GM12875 (cell line): Measurements from ENCODE around the gene DAPK1.

Experiments used
- H3K4me3 ChIP-seq: one replicate; pipeline ENCODE4 v1.5.1; 2011; ENCODE audit warnings: low read depth, low read length, control low read depth
- TF ChIP-seq, protein P1 (sequence below): IDR thresholded peaks from 2 replicates; pipeline ENCODE4 v1.5.1; 2011; ENCODE audit warnings: low read depth, mild to moderate bottlenecking, control low read depth, inconsistent platforms, low read length, moderate library complexity, borderline replicate concordance; ENCODE audit not compliant: insufficient read depth

Gene DAPK1

DNA sequence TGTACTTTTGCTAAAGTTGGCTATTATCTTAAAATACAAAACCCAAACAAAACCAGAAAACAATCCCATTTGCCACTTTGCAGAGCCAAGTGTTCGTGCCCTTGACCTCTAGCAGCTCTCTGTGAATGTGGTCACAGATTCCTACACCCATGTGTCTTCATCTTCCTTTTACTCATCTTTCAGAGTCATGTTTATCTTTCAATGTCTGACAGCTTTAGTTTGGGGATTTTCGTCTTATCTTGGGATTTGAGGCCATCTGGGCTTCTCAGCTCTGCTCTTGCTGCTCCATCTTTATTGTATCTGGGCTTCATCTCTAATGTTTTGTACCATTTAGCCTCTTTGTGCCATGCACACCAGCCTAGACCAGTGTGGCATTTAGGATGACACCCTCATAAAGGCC is 81.0 kb downstream of the DAPK1 start:
- no peak overlapping the region for H3K4me3 ChIP-seq
- TF ChIP-seq, protein P1, sequence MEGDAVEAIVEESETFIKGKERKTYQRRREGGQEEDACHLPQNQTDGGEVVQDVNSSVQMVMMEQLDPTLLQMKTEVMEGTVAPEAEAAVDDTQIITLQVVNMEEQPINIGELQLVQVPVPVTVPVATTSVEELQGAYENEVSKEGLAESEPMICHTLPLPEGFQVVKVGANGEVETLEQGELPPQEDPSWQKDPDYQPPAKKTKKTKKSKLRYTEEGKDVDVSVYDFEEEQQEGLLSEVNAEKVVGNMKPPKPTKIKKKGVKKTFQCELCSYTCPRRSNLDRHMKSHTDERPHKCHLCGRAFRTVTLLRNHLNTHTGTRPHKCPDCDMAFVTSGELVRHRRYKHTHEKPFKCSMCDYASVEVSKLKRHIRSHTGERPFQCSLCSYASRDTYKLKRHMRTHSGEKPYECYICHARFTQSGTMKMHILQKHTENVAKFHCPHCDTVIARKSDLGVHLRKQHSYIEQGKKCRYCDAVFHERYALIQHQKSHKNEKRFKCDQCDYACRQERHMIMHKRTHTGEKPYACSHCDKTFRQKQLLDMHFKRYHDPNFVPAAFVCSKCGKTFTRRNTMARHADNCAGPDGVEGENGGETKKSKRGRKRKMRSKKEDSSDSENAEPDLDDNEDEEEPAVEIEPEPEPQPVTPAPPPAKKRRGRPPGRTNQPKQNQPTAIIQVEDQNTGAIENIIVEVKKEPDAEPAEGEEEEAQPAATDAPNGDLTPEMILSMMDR, result no peak

- TF ChIP-seq, protein P1, result no peak
- H3K4me3 ChIP-seq, result no peak overlapping the region
These were observed 82.3 kb downstream of the DAPK1 start for GRCh38 chr9:87579781-87580541.

- no peak overlapping the region for H3K4me3 ChIP-seq
- TF ChIP-seq, protein P1, result no peak
These were observed 83.3 kb downstream of the DAPK1 start for GRCh38 chr9:87580941-87581438.

GRCh38 chr9:87581513-87581912 is 83.8 kb downstream of the DAPK1 start:
- TF ChIP-seq, protein P1, result no peak
- no peak overlapping the region for H3K4me3 ChIP-seq

GRCh38 chr9:87581949-87582637 is 84.4 kb downstream of the DAPK1 start:
- no peak overlapping the region for H3K4me3 ChIP-seq
- TF ChIP-seq, protein P1, result no peak

DNA sequence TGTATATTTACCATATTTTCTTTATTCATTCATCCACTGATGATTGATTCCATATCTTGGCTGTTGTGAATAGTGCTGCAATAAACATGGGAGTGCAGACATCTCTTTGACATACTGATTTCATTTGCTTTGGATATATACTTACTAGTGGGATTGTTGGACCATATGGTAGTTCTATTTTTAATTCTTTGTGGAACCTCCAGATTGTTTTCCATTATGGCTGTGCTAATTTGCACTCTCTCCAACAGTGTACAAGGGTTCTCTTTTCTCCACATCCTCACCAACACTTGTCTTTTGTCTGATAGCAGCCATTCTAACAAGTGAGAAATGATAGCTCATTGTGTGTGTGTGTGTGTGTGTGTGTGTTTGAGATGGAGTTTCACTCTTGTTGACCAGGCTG is 86.7 kb downstream of the DAPK1 start:
- TF ChIP-seq, protein P1, result no peak
- no peak overlapping the region for H3K4me3 ChIP-seq
